ENCODE data around the gene NDUFAF7. TPM values are rescaled to one million over a fixed set of nuclear protein-coding genes. Genes with fewer than 3 reads are reported as not detected.

NDUFAF7 gene
- total RNA-seq, 6 experiments from 2014 or later = 7.5 to 12.5 (median 10.1) TPM

DNA sequence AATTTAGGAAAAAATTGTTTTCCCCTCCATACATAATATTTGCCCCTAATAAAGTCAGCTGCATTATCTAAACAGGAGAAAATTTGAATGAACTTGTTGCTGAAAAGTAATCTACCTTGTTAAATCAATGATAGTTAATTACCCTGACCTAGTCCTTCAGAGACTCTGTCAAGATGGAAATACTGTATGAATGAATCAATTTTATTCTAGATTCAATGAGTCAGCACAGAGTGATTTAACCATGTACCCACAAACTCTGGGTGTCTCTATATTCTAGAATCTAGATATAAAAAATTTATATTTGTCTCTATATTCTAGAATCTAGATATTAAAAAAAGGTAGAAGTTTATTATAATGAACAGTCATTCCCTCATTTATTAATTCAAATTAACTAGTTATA is 36.2 kb downstream of the NDUFAF7 start:
- peaks cover 0 to 37% (median under 1%) of the 10 kb centered on the region in 4 donors for H3K36me3 ChIP-seq
- no peak overlapping the region for H3K27ac ChIP-seq
- no peaks in the 10 kb centered on the region for H3K9me3 ChIP-seq
- no peak overlapping the region for H3K4me3 ChIP-seq
- intact Hi-C loops (cut with DNase I) = no loop called here
- TF ChIP-seq POLR2A (IDR thresholded peaks at IDR 0.05) = no peak
- DNase-seq (no peak), ATAC-seq (no peak)
- H3K27me3 ChIP-seq = no peaks in the 10 kb centered on the region
- no peaks in the 10 kb centered on the region for H3K4me1 ChIP-seq

DNA sequence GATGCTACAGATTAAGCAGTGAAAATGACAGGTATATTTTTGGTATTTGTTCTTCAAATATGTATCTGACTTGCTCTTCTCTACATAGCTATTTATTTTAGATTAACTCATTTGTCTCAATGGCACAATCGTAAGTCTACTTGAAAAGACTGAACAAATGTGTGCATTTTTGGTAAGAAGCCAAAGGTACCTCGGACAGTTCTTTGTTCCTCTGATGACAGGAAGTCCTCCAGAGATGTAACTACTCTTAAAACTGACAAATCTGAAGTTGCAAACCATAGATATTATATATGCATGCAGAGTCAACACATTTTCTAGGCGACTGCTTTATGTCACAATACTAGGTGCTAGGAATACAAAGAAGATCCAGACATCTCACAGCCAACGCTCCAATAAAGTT is 36.7 kb downstream of the NDUFAF7 start:
- ATAC-seq (no peak), DNase-seq (no peak)
- peaks cover 0 to 39% (median under 1%) of the 10 kb centered on the region in 4 donors for H3K36me3 ChIP-seq
- H3K27me3 ChIP-seq = no peaks in the 10 kb centered on the region
- H3K4me1 ChIP-seq = no peaks in the 10 kb centered on the region
- intact Hi-C loops (cut with DNase I) = no loop called here
- no peak overlapping the region for H3K4me3 ChIP-seq
- 82% methylated on average over 4 of the region's 4 CpGs for WGBS (ENCODE audit: insufficient coverage, low coverage, low lambda C conversion rate, missing lambda C conversion rate)
- H3K27ac ChIP-seq = no peak overlapping the region
- TF ChIP-seq, protein P1, sequence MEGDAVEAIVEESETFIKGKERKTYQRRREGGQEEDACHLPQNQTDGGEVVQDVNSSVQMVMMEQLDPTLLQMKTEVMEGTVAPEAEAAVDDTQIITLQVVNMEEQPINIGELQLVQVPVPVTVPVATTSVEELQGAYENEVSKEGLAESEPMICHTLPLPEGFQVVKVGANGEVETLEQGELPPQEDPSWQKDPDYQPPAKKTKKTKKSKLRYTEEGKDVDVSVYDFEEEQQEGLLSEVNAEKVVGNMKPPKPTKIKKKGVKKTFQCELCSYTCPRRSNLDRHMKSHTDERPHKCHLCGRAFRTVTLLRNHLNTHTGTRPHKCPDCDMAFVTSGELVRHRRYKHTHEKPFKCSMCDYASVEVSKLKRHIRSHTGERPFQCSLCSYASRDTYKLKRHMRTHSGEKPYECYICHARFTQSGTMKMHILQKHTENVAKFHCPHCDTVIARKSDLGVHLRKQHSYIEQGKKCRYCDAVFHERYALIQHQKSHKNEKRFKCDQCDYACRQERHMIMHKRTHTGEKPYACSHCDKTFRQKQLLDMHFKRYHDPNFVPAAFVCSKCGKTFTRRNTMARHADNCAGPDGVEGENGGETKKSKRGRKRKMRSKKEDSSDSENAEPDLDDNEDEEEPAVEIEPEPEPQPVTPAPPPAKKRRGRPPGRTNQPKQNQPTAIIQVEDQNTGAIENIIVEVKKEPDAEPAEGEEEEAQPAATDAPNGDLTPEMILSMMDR (IDR thresholded peaks at IDR 0.05) = no peak
- TF ChIP-seq POLR2A (IDR thresholded peaks at IDR 0.05) = no peak
- no peaks in the 10 kb centered on the region for H3K9me3 ChIP-seq

DNA sequence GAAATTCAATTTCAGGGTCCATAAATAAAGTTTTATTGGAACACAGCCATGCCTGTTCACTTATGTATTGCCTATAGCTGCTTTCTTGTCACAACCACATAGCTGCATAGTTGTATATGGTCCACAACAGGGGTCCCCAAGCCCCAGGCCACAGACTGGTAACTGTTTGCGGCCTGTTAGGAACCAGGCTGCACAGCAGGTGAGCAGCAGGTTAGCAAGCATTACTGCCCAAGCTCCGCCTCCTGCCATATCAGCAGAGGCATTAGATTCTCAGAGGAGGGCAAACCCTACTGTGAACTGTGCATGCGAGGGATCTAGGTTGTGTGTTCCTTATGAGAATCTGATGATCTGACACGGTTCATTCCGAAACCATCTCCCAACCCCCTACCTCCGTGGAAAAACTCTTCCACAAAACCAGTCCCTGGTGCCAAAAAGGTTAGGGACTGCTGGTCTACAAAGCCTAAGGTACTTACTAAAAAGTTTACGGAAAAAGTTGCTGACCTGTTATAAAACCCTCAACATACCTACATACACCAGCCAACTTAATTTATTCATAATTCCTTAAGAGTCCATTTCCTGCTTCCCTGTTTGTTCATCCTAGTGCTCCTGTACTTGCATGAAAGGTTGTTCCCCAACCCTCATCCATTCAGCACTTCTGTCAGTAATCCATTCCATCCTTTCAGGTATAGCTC is 40.1 kb downstream of the NDUFAF7 start:
- TF ChIP-seq, protein P1 (IDR thresholded peaks at IDR 0.05) = no peak
- no peak for TF ChIP-seq POLR2A (IDR thresholded peaks at IDR 0.05)

DNA sequence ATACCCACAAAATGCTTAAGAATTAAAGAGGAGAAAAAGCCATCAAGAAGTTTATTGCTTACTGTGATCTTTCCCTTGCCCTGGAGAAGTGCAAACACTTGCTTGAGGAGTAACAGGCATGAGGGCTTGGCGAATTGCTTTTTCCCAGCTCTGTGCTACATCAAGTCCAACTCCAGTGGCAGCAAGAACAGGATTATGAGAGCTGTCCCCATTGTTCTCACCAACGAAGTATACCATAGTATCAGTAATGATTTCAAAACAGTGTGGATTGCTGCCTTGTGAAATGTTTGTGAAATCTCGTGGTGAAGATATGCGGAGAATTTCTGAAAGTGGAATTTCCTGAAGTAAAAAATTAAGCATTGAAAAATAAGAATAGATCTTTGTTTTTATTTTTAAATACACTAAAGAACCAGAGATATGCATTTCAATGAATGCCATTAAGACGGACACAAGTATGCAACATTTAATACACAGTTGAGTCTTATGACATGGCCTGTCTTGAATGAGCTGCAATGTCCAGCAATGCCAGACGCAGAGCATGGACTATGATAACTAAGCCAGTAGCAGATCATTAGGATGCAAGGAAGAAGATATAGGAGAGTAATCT is 43.0 kb downstream of the NDUFAF7 start:
- Histone ChIP-seq H3K27ac (no peak overlapping the region), H3K36me3 (peaks cover 0 to 42% (median 7%) of the 10 kb centered on the region in 4 donors), H3K4me1 (no peaks in the 10 kb centered on the region), H3K9me3 (no peaks in the 10 kb centered on the region), H3K27me3 (no peaks in the 10 kb centered on the region), H3K4me3 (no peak overlapping the region)
- DNase-seq = no peak
- intact Hi-C loops (cut with DNase I) = no loop called here
- no peak for ATAC-seq
- WGBS (ENCODE audit: insufficient coverage, low coverage, low lambda C conversion rate, missing lambda C conversion rate) = 84% methylated on average over 5 of the region's 6 CpGs
- TF ChIP-seq POLR2A (IDR thresholded peaks at IDR 0.05) = no peak
- TF ChIP-seq, protein P1 (IDR thresholded peaks at IDR 0.05) = no peak

More for the DNA sequence above, 40.1 kb downstream of the NDUFAF7 start:
- Histone ChIP-seq H3K4me1 (no peaks in the 10 kb centered on the region), H3K27ac (no peak overlapping the region), H3K36me3 (peaks cover 0 to 54% (median 8%) of the 10 kb centered on the region in 4 donors), H3K9me3 (no peaks in the 10 kb centered on the region), H3K27me3 (no peaks in the 10 kb centered on the region), H3K4me3 (no peak overlapping the region)
- DNase-seq = no peak
- ATAC-seq = no peak
- intact Hi-C loops (cut with DNase I) = no loop called here
- 97% methylated on average over 5 of the region's 7 CpGs for WGBS (ENCODE audit: insufficient coverage, low coverage, low lambda C conversion rate, missing lambda C conversion rate)

DNA sequence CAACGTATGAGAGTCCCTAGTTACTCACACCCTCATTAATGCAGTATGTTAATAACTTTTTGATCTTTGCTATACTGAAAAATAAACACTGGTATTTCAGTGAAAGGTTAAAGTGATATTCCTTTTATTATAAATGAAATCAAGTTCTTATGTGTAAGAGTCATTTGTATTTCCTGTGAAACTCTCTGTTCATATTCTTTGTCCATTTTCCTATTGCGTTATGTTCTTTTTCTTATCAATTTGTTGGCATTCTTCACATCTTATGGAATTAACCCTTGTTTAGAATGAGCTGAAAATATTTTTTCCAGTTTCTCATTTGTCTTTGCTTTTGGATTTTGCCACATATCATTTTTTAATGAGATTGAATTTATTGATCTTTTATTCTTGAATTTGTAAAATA is 44.8 kb downstream of the NDUFAF7 start:
- ATAC-seq (no peak), DNase-seq (no peak)
- TF ChIP-seq POLR2A (IDR thresholded peaks at IDR 0.05) = no peak
- TF ChIP-seq, protein P1 (IDR thresholded peaks at IDR 0.05) = no peak
- Histone ChIP-seq H3K4me1 (no peaks in the 10 kb centered on the region), H3K9me3 (no peaks in the 10 kb centered on the region), H3K4me3 (no peak overlapping the region), H3K36me3 (peaks cover 0 to 45% (median 7%) of the 10 kb centered on the region in 4 donors), H3K27me3 (no peaks in the 10 kb centered on the region), H3K27ac (no peak overlapping the region)
- intact Hi-C loops (cut with DNase I) = no loop called here
- 83% methylated on average over 2 of the region's 2 CpGs for WGBS (ENCODE audit: insufficient coverage, low coverage, low lambda C conversion rate, missing lambda C conversion rate)
